Ectodermal cell (in vitro differentiated cells): ENCODE measurements around the gene VDR.

Source experiments
- H3K27ac ChIP-seq: 2 replicates; pipeline ENCODE4 v1.7.0; 2013; ENCODE audit warnings: mild to moderate bottlenecking, low read depth, low read length; ENCODE audit not compliant: insufficient read depth, poor library complexity, severe bottlenecking
- H3K27me3 ChIP-seq: 2 replicates; pipeline ENCODE4 v1.7.0; 2013; ENCODE audit warnings: mild to moderate bottlenecking, low read length; ENCODE audit not compliant: insufficient read depth, control insufficient read depth, poor library complexity, severe bottlenecking
- H3K36me3 ChIP-seq: one replicate; pipeline ENCODE4 v1.7.0; 2013; ENCODE audit warnings: low read length; ENCODE audit not compliant: control insufficient read depth, insufficient read depth
- H3K4me1 ChIP-seq: one replicate; pipeline ENCODE4 v1.7.0; 2013; ENCODE audit warnings: low read length; ENCODE audit not compliant: control insufficient read depth, insufficient read depth
- H3K4me3 ChIP-seq: 2 replicates; pipeline ENCODE4 v1.7.0; 2013; ENCODE audit warnings: low read depth, low read length, control low read depth; ENCODE audit not compliant: insufficient read depth
- H3K9me3 ChIP-seq: 2 replicates; pipeline ENCODE4 v1.7.0; 2013; ENCODE audit warnings: mild to moderate bottlenecking, low read length, moderate library complexity; ENCODE audit not compliant: control insufficient read depth
- WGBS, 2 experiments: methylation state at CpG; one replicate each; pipeline ENCODE4 v1.1.7; 2013; ENCODE audit warnings: missing lambda C conversion rate in 2 of 2; 5-methylcytosine and 5-hydroxymethylcytosine counted together

The VDR gene

DNA sequence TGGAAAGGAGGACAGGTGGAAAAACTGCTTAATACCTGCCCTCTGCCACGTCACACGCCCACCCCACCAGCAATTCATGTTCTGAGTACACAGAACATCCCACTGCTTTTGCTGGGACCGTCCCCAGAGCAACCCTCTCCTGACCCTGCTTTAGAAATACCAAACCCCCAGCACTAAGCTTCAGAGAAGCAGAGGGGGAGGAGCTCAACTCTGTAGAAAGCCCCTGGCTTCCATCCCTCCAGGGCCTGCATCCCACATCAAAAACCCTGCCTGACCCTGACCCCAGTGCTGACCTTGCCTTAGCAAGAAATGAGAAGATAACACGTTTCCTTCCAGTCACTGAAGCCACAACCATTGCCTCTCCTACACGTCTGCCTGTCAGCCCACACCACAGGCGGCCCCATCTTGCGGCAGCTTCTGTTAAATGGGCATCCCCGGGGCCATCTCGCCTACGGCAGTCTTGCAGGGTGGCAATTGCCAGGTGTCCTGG is 19.7 kb downstream of the VDR start:
- peaks cover 11% of the 10 kb centered on the region for H3K4me1 ChIP-seq
- no peaks in the 10 kb centered on the region for H3K36me3 ChIP-seq
- no peak overlapping the region for H3K4me3 ChIP-seq
- WGBS, 2 experiments: 88 to 91% methylated on average over 10 of the region's 10 CpGs
- H3K27me3 ChIP-seq: no peaks in the 10 kb centered on the region
- no peak overlapping the region for H3K27ac ChIP-seq
- H3K9me3 ChIP-seq: no peaks in the 10 kb centered on the region

DNA sequence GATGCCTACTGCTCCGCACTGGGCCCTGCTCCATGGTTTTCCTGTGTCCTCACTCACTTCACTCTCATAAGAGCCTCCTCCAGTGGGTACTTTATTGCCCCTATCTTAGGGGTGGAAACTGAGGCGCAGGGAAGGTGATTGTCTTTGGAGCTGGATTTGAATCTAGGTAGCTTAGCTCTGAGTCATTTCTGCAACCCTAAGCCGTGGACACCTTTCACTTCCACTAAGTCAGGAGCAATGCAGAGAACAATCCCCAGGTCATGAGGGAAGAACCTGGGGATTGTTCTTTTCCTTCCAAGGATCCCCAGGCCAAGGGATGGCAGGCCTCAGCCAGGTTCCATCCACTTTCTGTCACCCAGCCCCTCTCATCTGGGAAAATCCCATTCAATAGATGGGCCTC is 20.3 kb downstream of the VDR start:
- WGBS, 2 experiments: 81 to 84% methylated on average over 3 of the region's 3 CpGs

DNA sequence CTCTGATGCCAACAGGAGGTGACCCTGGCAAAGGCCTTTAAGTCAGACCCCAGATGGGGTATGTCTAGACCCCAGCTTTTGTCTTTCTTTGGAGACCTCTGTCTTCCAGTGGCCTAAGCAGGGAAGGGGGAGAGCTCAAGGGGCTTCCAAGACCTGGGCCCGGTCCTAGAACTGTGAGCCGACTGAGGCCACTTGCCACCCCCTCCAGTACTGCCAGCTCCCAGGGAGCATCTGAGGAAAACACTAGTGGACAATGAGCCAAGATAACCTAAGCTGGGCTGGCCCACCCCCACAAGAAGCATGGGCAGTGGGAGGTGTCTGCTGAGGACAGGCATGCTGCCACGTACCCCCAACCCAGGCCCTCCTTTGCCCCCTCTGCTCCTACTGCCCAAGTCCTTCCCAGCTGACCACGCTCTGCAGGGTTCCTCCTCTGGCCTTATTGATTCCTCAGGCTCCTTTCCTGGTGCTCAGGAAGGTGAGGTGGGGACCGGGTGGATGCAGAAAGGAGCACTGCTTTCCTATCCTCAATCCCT is 21.1 kb downstream of the VDR start:
- peaks cover 7% of the 10 kb centered on the region for H3K4me1 ChIP-seq
- H3K9me3 ChIP-seq: no peaks in the 10 kb centered on the region
- 93 to 95% methylated on average over 5 of the region's 5 CpGs for WGBS, 2 experiments
- H3K27ac ChIP-seq: no peak overlapping the region
- no peak overlapping the region for H3K4me3 ChIP-seq
- no peaks in the 10 kb centered on the region for H3K27me3 ChIP-seq
- H3K36me3 ChIP-seq: no peaks in the 10 kb centered on the region

More for the DNA sequence above, 20.3 kb downstream of the VDR start:
- Histone ChIP-seq H3K36me3 (no peaks in the 10 kb centered on the region), H3K4me3 (no peak overlapping the region), H3K4me1 (peaks cover 8% of the 10 kb centered on the region), H3K27ac (no peak overlapping the region), H3K27me3 (no peaks in the 10 kb centered on the region), H3K9me3 (no peaks in the 10 kb centered on the region)

DNA sequence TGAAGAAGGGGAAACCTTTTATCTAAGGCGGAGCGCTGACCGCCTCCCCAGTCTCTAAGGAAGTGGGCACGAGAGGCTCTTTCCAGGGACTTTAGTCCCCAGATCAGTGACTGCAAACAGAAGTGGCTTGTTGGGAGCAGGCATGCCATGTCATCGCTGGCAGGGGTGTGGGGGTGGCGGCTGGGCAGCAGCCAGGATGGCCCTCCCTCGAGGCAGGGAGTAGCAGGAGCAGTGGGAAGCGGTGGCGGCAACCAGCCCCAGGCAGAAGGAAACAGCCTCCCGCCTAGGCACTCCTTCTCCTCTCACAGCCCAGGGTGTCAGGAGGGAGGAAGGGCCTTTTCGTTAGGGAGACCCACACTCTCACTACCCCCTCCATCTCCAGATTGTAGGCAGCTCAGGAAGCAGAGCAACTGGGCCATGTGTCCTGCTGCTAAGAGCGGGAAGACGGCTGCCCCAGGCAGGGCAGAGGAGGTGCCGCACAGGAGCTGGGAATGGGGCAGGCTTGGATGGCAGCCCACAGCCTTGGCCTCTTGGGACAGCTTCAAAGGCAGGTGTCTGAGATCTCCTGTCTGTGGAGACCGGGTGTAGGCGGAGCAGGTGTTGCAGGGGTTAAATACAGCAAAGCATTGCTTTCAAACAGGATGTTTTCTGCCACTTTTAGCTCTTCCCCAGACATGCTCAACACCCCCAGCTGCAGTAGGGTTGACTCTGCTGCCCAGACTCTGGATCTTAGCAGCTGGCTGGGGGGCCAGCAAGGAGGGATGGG is 21.8 kb downstream of the VDR start:
- Histone ChIP-seq H3K4me3 (no peak overlapping the region), H3K4me1 (peaks cover 7% of the 10 kb centered on the region), H3K27me3 (no peaks in the 10 kb centered on the region), H3K36me3 (no peaks in the 10 kb centered on the region), H3K9me3 (no peaks in the 10 kb centered on the region), H3K27ac (no peak overlapping the region)
- 81 to 83% methylated on average over 16 of the region's 16 CpGs for WGBS, 2 experiments

DNA sequence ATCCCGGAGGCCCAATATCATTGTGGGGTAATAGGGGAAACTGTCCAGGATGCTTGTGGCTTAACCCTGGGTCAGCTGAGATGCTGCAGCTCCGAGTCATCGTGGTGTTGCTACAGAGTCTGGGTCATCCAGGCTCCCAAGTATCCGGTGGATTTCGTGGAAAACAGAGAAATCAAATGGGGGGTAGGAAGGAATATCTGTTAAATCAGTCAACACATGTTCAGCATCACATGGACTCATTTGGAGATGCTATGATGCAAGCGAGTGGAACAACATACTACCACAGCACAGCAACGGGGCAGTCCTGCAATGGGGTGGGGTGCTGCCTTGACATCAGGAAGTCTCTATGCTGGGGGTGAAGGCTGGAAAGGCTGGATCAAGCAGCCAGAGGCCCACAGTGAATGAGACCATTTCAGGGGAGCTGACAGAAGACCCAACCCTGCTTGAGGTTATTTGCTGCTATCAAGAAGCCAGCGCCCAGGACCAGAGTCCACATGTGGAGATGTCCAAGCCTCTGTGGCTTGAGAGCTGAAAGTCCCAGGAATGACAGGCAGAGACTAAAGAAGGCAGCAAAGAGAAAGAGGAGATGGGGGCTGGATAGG is 22.9 kb downstream of the VDR start:
- H3K4me1 ChIP-seq: peaks cover 7% of the 10 kb centered on the region
- 84 to 87% methylated on average over 8 of the region's 8 CpGs for WGBS, 2 experiments
- no peaks in the 10 kb centered on the region for H3K36me3 ChIP-seq
- no peaks in the 10 kb centered on the region for H3K27me3 ChIP-seq
- no peaks in the 10 kb centered on the region for H3K9me3 ChIP-seq
- no peak overlapping the region for H3K4me3 ChIP-seq
- H3K27ac ChIP-seq: no peak overlapping the region

DNA sequence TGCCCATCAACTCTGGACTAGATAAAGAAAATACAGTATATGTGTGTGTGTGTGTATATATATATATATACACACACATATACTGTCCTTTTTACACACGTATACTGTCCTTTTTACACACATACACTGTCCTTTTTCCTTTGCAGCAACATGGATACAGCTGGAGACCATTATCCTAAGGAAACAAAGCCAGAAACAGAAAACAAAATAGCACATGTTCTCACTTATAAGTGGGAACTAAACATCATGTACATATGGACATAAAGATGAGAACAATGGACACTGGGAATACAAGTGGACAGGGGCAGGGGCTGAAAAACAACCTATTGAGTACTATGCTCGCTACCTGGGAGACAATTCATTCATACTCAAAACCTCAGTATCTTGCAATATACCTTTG is 23.7 kb downstream of the VDR start:
- no peaks in the 10 kb centered on the region for H3K36me3 ChIP-seq
- no peak overlapping the region for H3K27ac ChIP-seq
- no peaks in the 10 kb centered on the region for H3K27me3 ChIP-seq
- H3K4me3 ChIP-seq: no peak overlapping the region
- H3K4me1 ChIP-seq: peaks cover 7% of the 10 kb centered on the region
- 88 to 96% methylated on average over 2 of the region's 2 CpGs for WGBS, 2 experiments
- H3K9me3 ChIP-seq: no peaks in the 10 kb centered on the region

DNA sequence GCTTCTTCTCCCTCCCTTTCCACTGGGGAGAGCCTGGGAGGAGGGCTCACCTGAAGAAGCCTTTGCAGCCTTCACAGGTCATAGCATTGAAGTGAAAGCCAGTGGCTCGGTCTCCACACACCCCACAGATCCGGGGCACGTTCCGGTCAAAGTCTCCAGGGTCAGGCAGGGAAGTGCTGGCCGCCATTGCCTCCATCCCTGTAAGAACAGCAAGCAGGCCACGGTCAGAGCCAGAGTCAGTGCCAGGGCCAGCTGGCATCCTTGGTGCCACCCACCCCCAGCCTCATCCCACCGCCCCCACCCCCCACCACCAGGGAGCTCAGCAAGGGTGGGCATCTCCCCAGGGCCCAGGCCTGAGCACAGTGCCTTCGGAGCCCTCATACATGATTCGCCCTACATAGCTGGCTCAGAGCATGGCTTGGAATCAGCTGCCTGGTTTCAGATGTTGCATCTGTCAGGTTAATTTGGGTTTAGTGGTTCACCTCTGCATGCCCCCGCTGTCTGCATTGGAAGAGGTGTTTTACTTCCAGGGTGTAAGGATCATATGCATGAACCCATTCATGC is 25.8 kb downstream of the VDR start:
- no peaks in the 10 kb centered on the region for H3K36me3 ChIP-seq
- no peaks in the 10 kb centered on the region for H3K27me3 ChIP-seq
- H3K4me1 ChIP-seq: no peaks in the 10 kb centered on the region
- H3K4me3 ChIP-seq: no peak overlapping the region
- H3K27ac ChIP-seq: no peak overlapping the region
- 95 to 96% methylated on average over 9 of the region's 10 CpGs for WGBS, 2 experiments
- no peaks in the 10 kb centered on the region for H3K9me3 ChIP-seq

DNA sequence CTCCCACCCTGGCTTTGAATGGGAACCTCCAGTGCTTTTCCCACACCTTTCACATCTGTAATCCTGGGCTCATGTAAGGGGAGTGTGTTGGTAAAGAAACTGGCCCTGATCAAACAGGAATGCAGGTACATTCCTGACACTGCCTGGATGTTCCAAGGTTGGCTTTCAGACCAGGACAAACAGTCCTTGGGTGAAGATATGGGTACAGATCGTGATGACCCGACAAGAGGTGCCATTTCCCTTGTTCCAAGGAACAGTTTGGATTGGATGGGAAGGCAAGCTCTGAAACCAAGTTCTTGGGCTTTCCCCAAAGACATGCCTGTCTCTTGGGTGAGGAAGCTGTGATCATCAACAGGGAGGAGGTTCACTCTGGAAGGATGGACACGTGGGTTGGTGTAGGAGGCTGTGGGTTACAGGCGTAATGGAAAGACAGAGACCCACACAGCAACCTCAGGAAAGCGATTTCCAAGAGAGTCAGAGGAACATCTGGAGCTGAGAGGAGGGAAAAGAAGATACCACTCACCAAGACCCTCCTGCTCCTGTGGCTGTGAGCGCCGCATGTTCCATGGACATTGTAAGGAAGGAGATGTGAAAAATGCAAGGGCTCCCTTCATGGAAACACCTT is 26.4 kb downstream of the VDR start:
- H3K9me3 ChIP-seq: no peaks in the 10 kb centered on the region
- H3K4me3 ChIP-seq: no peak overlapping the region
- WGBS, 2 experiments: 94 to 95% methylated on average over 7 of the region's 7 CpGs
- H3K27me3 ChIP-seq: no peaks in the 10 kb centered on the region
- H3K4me1 ChIP-seq: no peaks in the 10 kb centered on the region
- no peak overlapping the region for H3K27ac ChIP-seq
- no peaks in the 10 kb centered on the region for H3K36me3 ChIP-seq

DNA sequence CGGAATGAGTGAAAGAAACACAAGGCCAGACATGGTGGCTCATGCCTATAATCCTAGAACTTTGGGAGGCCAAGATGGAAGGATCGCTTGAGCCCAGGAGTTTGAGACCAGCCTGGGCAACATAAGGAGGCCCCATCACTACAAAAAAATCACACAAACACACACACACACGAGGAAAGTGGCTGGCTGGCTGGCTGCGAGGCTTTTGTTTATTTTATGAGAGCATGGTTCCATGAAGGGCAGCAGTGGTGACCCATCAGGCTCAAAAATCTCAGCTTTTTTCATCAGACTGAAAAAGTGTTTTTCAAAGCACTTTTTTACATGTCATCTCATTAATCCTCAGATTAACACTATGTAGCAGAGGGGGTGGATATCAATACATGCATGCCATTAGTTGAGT is 27.7 kb downstream of the VDR start:
- Histone ChIP-seq H3K4me3 (no peak overlapping the region), H3K27me3 (no peaks in the 10 kb centered on the region), H3K4me1 (no peaks in the 10 kb centered on the region), H3K27ac (no peak overlapping the region), H3K36me3 (no peaks in the 10 kb centered on the region), H3K9me3 (no peaks in the 10 kb centered on the region)
- 90 to 93% methylated on average over 4 of the region's 4 CpGs for WGBS, 2 experiments

DNA sequence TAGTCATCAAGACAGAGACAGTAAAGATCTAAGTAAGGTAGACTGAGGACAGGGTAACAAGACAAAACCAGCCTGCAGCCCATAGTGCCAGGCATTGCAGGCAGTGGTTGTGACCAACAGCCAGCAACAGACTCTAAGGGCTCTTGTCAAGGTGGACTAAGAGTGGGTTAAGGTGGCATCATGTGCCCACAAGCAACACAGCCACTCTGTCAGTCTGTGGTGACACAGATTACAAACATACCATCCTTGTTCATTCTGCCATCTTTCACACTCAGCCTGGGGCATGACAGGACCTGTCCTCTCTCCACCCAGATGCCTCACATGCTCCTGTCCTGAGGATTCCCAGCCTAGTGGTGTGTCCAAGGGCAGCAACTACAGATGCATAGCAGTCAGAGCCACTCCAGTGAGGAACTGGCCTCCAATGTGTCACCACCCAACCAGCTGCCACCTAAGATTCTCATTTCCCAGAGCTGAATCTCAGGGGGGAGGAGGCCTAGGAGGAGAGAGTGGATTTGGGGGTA is 28.3 kb downstream of the VDR start:
- Histone ChIP-seq H3K27me3 (no peaks in the 10 kb centered on the region), H3K9me3 (no peaks in the 10 kb centered on the region), H3K36me3 (no peaks in the 10 kb centered on the region), H3K4me1 (no peaks in the 10 kb centered on the region), H3K4me3 (no peak overlapping the region), H3K27ac (no peak overlapping the region)
